ENCODE data around the gene ENTPD1. TPM values are rescaled to one million over a fixed set of nuclear protein-coding genes. Genes with fewer than 3 reads are reported as not detected.
"Not testable (repeated sequence)": the region's sequence is repeated elsewhere in the genome, so short reads cannot be mapped to it uniquely, and the experiment has no call there.

Gene ENTPD1
- polyA plus RNA-seq, 1 donor (not counting 4 experiments of a cell fraction or from before 2014, with no cell fraction given), result 0.03 TPM

DNA sequence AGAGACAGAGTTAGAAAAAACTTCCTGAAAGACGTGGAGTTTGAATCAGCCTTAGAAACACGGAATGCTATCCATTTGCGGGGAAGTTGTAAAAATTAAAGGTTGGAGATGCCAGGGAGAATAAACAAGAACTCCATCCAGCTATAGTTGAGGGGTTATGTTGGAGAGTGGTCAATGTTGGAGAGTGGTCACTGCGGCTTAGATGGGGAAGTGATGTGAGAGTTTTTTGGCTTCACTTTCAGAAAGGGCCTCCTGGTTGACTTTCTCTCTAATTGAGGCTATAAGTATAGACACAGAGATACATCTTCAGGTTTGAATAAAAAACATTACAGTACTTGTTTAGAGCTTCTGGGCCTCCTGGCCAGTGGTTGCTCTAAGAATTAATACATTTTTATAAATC, 152.5 kb downstream of the ENTPD1 start:
- Histone ChIP-seq H3K27ac (ENCODE audit: control insufficient read depth, insufficient read depth, low read length) (no peak overlapping the region), H3K4me1 (ENCODE audit: control insufficient read depth, extremely low read depth, insufficient read depth, low read length) (peaks cover 4% of the 10 kb centered on the region), H3K79me2 (ENCODE audit: control insufficient read depth, insufficient read depth, low read length) (peaks cover 9% of the 10 kb centered on the region), H3K4me3 (ENCODE audit: control insufficient read depth in 2 of 3, extremely low read depth in 1 of 3, insufficient read depth in 2 of 3, low read depth in 1 of 3, low read length in 3 of 3) (no peak overlapping the region), H3K9me1 (ENCODE audit: control insufficient read depth, extremely low read depth, insufficient read depth, low read length) (no peaks in the 10 kb centered on the region), H3K9ac (ENCODE audit: control insufficient read depth, extremely low read depth, insufficient read depth, low read length) (no peak overlapping the region), H3K9me3 (ENCODE audit: control insufficient read depth, low read depth, low read length) (no peaks in the 10 kb centered on the region), H4K20me1 (ENCODE audit: control insufficient read depth, extremely low read depth, insufficient read depth, low read length) (no peaks in the 10 kb centered on the region), H2AFZ (ENCODE audit: control insufficient read depth, low read length) (peak overlapping the region; percentile 94), H3K36me3 (ENCODE audit: control insufficient read depth in 2 of 2, extremely low read depth in 1 of 2, insufficient read depth in 2 of 2, low read length in 2 of 2) (peaks cover 1 to 5% of the 10 kb centered on the region in 2 experiments), H3K27me3 (ENCODE audit: control insufficient read depth, extremely low read depth, insufficient read depth, low read length) (no peaks in the 10 kb centered on the region), H3K4me2 (ENCODE audit: control insufficient read depth, extremely low read depth, insufficient read depth, low read depth, low read length) (peak overlapping the region; percentile 92)
- TF ChIP-seq EZH2 (IDR thresholded peaks at IDR 0.05; ENCODE audit: low read length), result no peak
- TF ChIP-seq, protein P1, sequence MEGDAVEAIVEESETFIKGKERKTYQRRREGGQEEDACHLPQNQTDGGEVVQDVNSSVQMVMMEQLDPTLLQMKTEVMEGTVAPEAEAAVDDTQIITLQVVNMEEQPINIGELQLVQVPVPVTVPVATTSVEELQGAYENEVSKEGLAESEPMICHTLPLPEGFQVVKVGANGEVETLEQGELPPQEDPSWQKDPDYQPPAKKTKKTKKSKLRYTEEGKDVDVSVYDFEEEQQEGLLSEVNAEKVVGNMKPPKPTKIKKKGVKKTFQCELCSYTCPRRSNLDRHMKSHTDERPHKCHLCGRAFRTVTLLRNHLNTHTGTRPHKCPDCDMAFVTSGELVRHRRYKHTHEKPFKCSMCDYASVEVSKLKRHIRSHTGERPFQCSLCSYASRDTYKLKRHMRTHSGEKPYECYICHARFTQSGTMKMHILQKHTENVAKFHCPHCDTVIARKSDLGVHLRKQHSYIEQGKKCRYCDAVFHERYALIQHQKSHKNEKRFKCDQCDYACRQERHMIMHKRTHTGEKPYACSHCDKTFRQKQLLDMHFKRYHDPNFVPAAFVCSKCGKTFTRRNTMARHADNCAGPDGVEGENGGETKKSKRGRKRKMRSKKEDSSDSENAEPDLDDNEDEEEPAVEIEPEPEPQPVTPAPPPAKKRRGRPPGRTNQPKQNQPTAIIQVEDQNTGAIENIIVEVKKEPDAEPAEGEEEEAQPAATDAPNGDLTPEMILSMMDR (optimal IDR thresholded peaks at IDR 0.05 in 1 of 3, IDR thresholded peaks at IDR 0.05 in 1 of 3, conservative IDR thresholded peaks at IDR 0.05 in 1 of 3; ENCODE audit: extremely low read depth in 1 of 3, insufficient read depth in 2 of 3, low read length in 3 of 3), result no peak
- dilution Hi-C loops (cut with MboI; ENCODE audit: extremely low pct_ligation_motif_present, low sequenced_read_pairs), result no loop called here
- DNase-seq (ENCODE audit: low read depth, low spot score) (no peak), FAIRE-seq (no peak)

DNA sequence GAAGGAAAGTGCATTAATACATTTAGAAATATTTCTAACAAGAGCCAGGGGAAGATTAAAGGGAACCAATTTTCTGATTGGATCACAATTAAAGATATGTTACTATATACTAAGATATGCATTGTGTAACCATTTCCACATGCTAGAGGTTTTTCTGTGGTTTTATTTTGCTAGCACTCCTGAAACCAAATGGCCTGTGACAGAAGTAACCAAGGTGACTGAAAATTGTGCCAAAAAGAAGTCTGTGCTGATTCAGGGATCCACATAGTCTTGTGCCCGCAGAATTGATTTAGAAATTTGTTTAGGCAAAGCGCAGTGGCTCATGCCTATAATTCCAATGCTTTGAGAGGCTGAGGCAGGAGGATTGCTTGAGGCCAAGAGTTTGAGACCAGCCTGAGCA, 153.6 kb downstream of the ENTPD1 start:
- H3K4me1 ChIP-seq (ENCODE audit: control insufficient read depth, extremely low read depth, insufficient read depth, low read length), result peaks cover 4% of the 10 kb centered on the region
- no peak for DNase-seq (ENCODE audit: low read depth, low spot score)
- no peak overlapping the region for H3K27ac ChIP-seq (ENCODE audit: control insufficient read depth, insufficient read depth, low read length)
- H3K9me3 ChIP-seq (ENCODE audit: control insufficient read depth, low read depth, low read length), result no peaks in the 10 kb centered on the region
- H2AFZ ChIP-seq (ENCODE audit: control insufficient read depth, low read length), result no peak overlapping the region
- no peak overlapping the region for H3K4me2 ChIP-seq (ENCODE audit: control insufficient read depth, extremely low read depth, insufficient read depth, low read depth, low read length)
- H3K36me3 ChIP-seq (ENCODE audit: control insufficient read depth in 2 of 2, extremely low read depth in 1 of 2, insufficient read depth in 2 of 2, low read length in 2 of 2), result no peaks in the 10 kb centered on the region
- H3K9me1 ChIP-seq (ENCODE audit: control insufficient read depth, extremely low read depth, insufficient read depth, low read length), result no peaks in the 10 kb centered on the region
- H3K79me2 ChIP-seq (ENCODE audit: control insufficient read depth, insufficient read depth, low read length), result peaks cover 9% of the 10 kb centered on the region
- no peak overlapping the region for H3K9ac ChIP-seq (ENCODE audit: control insufficient read depth, extremely low read depth, insufficient read depth, low read length)
- H3K4me3 ChIP-seq (ENCODE audit: control insufficient read depth in 2 of 3, extremely low read depth in 1 of 3, insufficient read depth in 2 of 3, low read depth in 1 of 3, low read length in 3 of 3), result no peak overlapping the region
- H4K20me1 ChIP-seq (ENCODE audit: control insufficient read depth, extremely low read depth, insufficient read depth, low read length), result no peaks in the 10 kb centered on the region
- H3K27me3 ChIP-seq (ENCODE audit: control insufficient read depth, extremely low read depth, insufficient read depth, low read length), result no peaks in the 10 kb centered on the region
- TF ChIP-seq EZH2 (IDR thresholded peaks at IDR 0.05; ENCODE audit: low read length), result no peak
- TF ChIP-seq, protein P1 (optimal IDR thresholded peaks at IDR 0.05 in 1 of 3, IDR thresholded peaks at IDR 0.05 in 1 of 3, conservative IDR thresholded peaks at IDR 0.05 in 1 of 3; ENCODE audit: extremely low read depth in 1 of 3, insufficient read depth in 2 of 3, low read length in 3 of 3), result no peak
- FAIRE-seq, result no peak
- dilution Hi-C loops (cut with MboI; ENCODE audit: extremely low pct_ligation_motif_present, low sequenced_read_pairs), result no loop called here

GRCh38 chr10:95916039-95916438, 160.1 kb downstream of the ENTPD1 start:
- H2AFZ ChIP-seq (ENCODE audit: control insufficient read depth, low read length); H3K9me1 ChIP-seq (ENCODE audit: control insufficient read depth, extremely low read depth, insufficient read depth, low read length); H3K4me1 ChIP-seq (ENCODE audit: control insufficient read depth, extremely low read depth, insufficient read depth, low read length); H3K9ac ChIP-seq (ENCODE audit: control insufficient read depth, extremely low read depth, insufficient read depth, low read length); H3K4me3 ChIP-seq (ENCODE audit: control insufficient read depth in 2 of 3, extremely low read depth in 1 of 3, insufficient read depth in 2 of 3, low read depth in 1 of 3, low read length in 3 of 3); H4K20me1 ChIP-seq (ENCODE audit: control insufficient read depth, extremely low read depth, insufficient read depth, low read length); H3K79me2 ChIP-seq (ENCODE audit: control insufficient read depth, insufficient read depth, low read length); H3K27ac ChIP-seq (ENCODE audit: control insufficient read depth, insufficient read depth, low read length); H3K27me3 ChIP-seq (ENCODE audit: control insufficient read depth, extremely low read depth, insufficient read depth, low read length); DNase-seq (ENCODE audit: low read depth, low spot score); H3K9me3 ChIP-seq (ENCODE audit: control insufficient read depth, low read depth, low read length); H3K36me3 ChIP-seq (ENCODE audit: control insufficient read depth in 2 of 2, extremely low read depth in 1 of 2, insufficient read depth in 2 of 2, low read length in 2 of 2); FAIRE-seq; dilution Hi-C loops (cut with MboI; ENCODE audit: extremely low pct_ligation_motif_present, low sequenced_read_pairs); H3K4me2 ChIP-seq (ENCODE audit: control insufficient read depth, extremely low read depth, insufficient read depth, low read depth, low read length): not testable (repeated sequence)

Data from keratinocyte (primary cell).